Dermis lymphatic vessel endothelial cell (primary cell): ENCODE data around the gene ALK. TPM values are rescaled to one million over a fixed set of nuclear protein-coding genes. Genes with fewer than 3 reads are reported as not detected.

Experiments
- total RNA-seq: library from RNA; depleted of rRNA; stranded (reverse); fragments of >200 nt; gene quantifications from 2 replicates; pipeline ENCODE4 v1.2.1, GENCODE V29; 2014

The ALK gene
- total RNA-seq: not detected in 2 replicates

DNA sequence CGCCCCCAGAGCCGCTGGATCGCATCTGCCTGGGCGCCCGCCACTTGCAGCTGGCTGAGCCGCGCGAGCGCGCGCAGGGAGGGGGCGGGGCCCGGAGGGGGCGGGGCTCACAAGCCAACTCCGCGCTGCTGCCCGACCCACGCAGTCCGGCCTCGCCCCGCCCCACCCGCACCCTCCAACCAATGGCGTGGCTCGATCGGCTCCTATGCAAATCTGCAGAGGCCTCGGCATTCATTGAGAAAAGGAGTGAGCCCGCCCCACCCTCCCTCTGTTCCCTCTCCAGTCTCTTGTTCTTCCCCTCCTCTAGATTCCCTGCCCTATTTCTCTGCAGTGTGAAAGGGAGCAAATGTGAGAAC lies at the start of gene ALK:
ALK (minus strand) TSS at position 27 of the 356 bp plus-strand sequence. CDS start 927 bp downstream, outside the sequence.

Other genes with a start within 250 kb of the ALK start
- 104 and 139 TPM in 2 replicates for gene YPEL5, start 225.4 kb upstream of the ALK start, total RNA-seq